A204.1 (cell line): ENCODE results near the gene SLC35C1.

Experiments used
- FAIRE-seq: peaks from 2 replicates; lab custom pipeline; 2012; peaks lifted over from hg19 to GRCh38; lab: Jason Lieb, UNC

SLC35C1 gene

DNA sequence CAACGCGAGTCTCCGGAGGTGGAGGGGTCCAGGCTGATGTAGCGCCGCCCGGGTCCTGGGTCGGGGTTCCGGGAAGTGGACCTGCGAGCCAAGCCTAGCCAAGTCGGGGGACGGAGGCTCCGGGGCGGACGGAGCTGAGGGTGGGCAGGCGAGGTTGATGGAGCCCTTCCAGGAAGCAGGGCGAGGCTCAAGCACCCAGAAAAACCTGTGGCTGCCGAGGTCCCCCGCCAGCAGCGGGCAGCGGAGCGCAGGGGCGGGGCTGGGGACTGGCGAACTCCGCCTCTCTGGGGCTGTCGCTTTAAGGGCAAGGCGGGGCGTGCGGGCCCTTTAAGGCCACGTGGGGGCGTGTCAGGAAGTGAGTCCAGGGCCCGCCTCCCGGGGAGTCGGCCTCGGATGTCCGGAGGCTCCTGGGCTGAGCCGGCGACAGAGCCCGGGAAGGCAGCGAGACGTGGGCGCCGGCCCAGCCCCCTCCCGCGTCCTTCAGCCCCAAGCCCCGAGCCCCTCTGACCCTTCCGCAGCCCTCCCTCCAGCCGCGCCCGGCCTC, at the start of gene SLC35C1:
Gene SLC35C1 (plus strand): TSS at position 389 of the 544 bp plus-strand sequence. CDS start 653 bp downstream, outside the sequence.
- no peak for FAIRE-seq

DNA sequence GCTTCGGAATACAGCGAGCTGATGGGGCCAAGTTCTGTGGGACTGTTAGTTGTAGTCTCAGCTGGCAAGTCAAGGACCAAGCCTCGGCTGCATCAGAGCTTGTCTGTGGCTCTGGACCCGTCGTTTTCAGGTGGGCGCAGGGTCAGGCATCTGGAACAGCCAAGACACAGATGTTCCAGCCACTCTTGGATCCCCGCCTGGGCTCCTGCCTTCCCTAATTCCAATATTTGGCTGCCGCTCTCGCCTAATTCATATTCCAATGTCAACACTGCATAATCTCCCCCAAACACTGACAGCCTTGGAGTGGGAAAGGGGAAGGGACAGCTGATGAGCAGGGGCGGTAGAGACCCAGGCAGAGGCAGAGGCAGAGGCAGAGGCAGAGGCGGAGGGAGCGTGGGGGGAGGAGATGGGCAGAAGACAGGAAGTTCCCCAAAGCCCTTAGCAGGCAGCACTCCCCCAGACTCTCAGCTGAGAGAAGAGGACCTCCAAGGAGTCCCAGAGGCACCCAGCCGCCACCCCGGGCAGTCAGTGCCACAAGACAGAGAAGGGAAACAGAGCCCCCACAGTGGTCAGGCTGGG, 49.6 kb upstream of the SLC35C1 start:
- FAIRE-seq, result no peak

DNA sequence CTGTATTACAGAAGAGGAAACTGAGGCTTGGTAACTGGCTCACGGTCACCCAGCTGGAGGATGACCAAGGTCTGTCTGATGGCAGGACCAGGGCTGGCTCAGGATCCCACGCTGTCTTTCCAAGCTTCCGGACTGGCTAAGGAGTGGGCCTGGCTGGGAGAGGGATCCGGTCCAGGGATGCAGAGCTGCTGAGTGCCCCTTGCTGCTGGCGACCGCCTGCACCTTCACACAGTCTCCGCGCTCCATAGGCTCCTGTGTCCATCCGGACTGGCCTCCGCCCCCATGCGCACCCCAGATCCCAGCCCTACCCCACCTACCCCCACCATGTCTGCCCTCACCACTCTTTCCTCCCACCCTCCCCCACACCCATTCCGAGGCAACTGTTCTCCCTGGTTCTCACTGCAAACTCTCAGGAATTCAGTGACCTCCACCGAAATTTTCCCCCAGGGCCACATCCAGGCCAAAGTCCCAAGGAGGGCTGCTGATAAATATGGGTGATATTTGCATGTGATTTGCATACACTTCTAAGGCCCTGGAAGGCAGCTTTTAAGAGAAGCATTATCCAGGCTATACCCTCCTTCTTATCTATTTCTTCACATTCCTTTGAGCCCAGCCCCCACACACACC, 48.5 kb upstream of the SLC35C1 start:
- FAIRE-seq, result no peak

GRCh38 chr11:45757672-45758071, 47.3 kb upstream of the SLC35C1 start:
- FAIRE-seq, result no peak

GRCh38 chr11:45761659-45762058, 43.3 kb upstream of the SLC35C1 start:
- FAIRE-seq, result no peak

GRCh38 chr11:45765107-45765668, 39.8 kb upstream of the SLC35C1 start:
- no peak for FAIRE-seq

GRCh38 chr11:45765836-45766235, 39.1 kb upstream of the SLC35C1 start:
- no peak for FAIRE-seq

- no peak for FAIRE-seq
Observed at GRCh38 chr11:45766469-45766868, 38.5 kb upstream of the SLC35C1 start.

DNA sequence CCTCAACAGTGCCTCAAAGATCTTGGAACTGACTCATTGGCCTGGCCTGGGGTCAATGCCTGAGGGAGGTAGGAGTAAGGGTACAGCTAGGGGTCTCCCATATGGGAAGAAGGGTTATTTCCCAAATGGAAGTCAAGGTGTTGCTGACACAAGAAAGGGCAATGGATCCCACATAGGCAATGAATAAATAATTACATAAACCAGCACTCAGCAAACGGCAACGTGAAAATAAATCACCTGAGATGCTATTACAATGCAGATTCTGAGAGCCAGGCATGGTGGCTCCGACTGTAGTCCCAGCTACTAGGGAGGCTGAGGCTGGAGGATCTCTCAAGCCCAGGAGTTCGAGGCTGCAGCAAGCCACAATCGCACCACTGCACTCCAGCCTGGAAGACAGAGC, 36.5 kb upstream of the SLC35C1 start:
- FAIRE-seq, result no peak

GRCh38 chr11:45769960-45770359, 35.0 kb upstream of the SLC35C1 start:
- FAIRE-seq, result no peak

- FAIRE-seq, result no peak
Observed at GRCh38 chr11:45771193-45771565, 33.8 kb upstream of the SLC35C1 start.

DNA sequence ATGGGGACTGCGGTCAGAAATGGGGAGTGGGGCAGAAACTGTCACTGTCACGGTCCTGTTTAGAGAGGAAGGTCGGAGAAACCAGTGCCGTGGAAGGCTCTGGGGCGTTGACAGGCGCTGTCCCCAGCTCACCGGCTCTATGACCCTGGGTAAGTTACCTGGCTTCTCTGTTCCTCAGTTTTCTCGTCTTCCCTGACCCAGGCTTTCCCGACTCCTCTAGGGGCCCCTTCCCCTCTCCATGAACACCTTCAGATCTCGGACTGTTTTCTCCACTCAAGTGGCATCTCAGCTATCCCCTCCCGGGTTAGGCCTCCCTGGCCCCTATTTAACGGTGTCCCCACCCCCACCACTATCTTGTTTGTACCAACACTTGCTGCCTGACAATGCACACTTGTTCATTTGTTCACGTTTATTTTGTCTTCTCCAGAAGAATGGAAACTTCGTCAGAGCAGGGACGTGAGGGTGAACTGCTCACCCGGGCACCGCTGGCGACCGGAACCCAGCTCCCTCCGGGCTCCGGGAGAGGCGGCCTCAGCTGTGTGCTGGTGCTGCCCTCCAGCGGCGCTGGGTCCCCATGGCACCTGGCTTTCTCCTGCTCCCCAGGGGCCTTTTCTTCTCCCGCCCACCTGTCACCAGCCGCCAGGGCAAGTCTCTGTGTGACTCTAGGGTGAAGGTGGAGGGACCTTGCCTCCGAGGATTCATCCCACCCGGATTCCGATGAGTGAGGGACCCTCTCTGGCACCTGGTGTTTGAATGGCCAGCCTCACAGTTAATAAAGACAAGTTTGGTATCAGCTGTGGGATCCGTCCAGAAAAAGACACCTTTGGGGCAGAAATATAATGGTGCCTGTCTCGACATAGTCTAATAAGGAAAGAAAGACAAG, 33.1 kb upstream of the SLC35C1 start:
- no peak for FAIRE-seq

DNA sequence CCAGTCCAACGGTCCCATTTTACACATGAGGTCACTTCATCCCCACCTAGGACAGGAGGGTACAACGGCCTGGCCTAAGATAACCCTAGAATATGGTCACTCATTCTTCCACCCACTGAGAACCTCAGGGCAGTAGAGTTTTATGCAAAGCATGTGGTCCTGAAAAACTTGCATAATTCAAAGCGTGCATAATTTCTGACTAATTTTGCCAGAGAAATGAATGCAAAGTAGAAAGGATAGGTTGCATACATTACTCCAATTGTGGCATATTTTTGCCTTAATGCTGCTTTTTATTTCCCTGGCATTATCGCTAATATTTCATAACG, 32.5 kb upstream of the SLC35C1 start:
- no peak for FAIRE-seq

DNA sequence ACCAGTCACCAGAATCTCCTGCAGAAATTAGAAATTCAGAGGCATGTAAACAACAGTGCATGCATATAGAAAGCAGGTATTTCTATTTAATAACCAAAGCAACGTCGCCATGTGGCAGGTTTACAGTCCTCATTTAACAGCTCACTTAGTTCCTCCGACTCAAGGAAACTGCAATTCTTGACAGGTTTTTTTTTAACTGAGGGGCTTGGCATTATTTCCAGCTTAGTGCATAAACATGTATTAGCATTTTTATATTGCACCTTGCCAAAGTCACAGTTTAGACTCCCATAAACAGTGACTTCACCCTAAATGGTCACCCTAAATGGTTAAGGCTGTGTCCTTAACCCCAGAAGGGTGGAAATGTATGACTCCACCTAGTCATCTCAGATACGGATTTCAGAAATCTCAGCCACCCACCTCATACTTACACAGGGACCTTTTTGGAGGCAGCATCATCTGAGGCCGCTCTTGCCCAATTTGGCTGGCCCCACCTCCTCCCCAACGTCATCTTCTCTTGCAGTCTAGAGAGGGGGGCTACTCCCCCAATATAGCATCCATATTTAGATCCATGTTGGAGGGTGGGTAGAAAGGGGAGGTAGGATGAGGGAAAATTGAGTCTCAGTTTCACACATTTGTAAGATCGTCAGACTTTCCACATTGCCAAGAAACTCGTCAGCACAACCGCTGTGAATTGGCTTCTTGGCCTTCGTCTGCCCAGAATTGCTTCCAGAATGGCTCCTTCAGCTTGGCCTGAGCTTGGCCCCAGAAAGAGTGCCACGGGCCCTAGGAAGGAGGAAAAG, 31.8 kb upstream of the SLC35C1 start:
- no peak for FAIRE-seq

DNA sequence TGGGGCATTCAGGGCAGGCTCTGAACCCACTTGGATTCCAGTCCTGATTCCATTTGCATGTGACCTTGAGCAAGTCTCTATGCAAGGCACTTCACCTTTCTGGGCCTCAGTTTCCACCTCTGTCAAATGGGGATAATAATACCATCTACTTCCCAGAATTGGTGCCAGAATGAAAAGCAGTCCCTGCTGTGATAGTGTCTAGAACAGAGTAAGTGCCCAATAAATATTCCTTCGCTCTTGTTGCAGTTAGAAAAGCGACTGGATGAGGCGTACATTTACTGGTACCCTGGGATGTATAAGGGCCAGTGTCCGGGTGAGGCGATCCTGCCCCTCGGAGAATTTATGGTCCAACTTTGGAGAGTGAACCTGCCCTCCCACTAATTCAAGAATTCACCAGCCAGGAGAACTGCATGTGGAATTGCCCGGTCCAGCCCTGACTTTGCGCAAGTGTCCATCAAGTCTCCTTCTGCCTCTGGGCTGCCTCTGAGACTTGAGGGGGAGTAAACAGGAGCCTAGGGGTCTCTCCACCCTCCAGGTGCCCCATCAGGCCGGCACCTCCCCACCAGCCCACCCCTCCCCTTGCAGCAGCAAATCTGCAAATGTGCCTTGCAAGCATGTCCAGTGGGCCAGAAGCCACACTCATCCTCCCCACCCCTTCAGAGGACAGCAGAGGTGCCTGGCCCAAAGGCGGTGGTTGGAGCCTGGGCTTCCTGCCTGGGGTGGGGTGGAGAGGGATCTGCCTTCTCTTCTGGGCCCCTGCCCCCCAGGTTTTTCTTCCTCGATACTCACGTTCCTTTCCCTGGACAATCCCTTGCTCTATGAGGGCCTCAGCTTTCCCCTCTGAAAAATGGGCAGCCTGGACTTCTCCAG, 30.9 kb upstream of the SLC35C1 start:
- no peak for FAIRE-seq

DNA sequence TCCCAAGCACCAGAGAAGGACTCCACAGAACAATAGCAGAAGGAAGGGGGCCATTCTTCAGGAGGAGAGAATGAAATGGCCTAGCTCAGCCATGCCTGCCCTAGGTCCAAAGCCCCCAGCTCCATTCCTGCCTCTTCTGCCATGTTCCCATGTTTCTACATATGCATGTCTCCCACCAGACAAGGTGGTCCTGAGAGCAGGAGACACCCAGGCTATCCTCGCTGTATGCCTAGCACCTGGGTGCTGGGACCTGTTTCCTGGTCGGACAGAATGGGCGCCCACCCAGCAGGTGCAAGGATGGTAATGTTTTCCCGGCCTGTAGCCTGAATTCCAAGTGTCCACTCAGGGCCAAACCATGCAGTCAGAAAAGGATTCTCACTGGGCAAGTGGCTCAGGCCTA, 30.2 kb upstream of the SLC35C1 start:
- no peak for FAIRE-seq

DNA sequence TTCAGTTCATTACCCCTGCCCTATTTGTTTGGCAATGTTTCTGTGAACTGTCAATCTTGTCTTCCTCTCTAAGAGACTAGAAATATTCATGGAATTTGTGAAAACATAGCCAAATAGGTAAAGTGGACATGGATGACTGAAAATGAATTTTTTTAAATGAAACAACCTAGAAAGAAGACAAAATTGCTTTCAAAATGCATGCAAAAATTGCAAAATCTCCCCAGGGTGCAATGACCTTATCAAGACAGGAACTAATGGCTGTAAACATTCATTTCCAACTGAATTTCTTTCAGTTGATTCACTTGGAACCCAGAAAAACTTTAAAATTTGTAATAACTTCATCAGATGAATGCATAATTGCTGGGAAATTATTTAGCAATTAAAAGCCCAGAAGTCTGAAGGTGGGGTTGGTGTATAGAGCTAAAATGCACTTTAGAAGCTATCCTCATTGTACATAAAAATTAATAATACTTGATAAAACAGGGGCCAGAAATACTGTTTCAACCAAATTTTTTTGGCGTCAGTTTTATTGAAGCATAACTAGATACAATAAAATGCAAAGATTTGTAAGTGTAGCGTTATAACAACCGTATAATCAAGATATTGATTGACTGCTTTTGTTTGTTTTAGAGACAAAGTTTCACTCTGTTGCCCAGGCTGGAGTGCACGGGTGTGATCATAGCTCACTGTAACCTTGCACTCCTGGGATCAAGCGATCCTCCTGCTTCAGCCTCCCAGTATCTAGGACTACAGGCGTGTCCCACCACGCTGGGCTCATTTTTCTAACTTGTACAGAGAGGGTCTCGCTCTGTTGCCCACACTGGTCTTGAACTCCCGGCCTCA, 27.6 kb upstream of the SLC35C1 start:
- FAIRE-seq, result no peak

DNA sequence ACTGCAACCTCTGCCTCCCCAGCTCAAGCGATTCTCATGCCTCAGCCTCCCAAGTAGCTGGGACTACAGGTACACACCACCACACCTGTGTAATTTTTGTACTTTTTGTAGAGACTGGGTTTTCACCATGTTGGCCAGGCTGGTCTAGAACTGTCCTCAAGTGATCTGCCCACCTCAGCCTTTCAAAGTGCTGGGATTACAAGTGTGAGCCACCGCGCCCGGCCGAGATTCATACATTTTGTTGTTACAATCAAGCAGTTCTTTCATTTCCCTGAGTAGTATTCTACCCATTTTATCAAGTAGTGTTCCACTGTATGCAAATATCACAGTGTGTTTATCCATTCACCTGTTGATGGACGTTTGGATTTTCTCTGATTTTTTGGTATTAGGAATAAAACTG, 26.6 kb upstream of the SLC35C1 start:
- FAIRE-seq, result no peak

DNA sequence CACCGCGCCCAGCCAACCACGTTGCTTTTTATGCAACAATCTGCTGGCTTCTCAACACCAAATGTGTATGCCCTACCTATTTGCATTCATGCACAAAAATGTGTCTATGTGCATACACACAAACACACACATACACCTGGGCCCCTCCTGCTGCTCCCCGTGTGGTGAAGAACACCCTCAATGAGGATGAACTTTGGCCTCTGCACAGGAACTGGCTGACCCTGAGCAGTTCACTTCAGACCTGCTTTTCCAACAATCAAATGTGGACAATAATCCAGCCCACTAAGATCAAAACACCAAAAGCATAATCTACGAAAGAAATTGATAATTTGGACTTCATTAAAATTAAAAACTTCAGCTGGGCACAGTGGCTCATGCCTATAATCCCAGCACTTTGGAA, 25.3 kb upstream of the SLC35C1 start:
- no peak for FAIRE-seq

- FAIRE-seq, result no peak
Observed at GRCh38 chr11:45786272-45786671, 18.7 kb upstream of the SLC35C1 start.
